ENCODE results near the gene PLCL2.
"Not testable (repeated sequence)": the region's sequence is repeated elsewhere in the genome, so short reads cannot be mapped to it uniquely, and the experiment has no call there.

Gene PLCL2

GRCh38 chr3:16961621-16962205 is 77.0 kb downstream of the PLCL2 start:
- DNase-seq (ENCODE audit: low spot score), result no peak

DNA sequence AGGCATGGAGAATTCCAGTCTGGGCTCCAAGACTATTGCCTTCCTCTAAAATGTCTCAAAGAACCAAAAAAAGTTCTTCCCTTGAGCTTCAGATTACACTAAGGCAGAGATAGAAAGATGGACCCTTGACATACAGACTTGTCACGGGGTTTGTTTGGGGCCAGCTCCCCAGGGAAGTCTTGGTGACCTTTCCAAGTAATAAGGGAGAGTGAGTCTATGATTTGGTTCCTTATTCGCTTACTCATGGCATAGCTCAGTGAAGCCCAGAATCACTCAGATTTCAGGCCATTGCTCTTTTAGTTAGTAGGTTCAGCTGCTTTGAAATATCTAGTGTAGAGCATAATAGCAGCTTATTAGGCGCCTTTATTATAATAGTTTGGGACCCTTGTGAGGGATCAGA is 90.3 kb downstream of the PLCL2 start:
- no peak for DNase-seq (ENCODE audit: low spot score)

DNA sequence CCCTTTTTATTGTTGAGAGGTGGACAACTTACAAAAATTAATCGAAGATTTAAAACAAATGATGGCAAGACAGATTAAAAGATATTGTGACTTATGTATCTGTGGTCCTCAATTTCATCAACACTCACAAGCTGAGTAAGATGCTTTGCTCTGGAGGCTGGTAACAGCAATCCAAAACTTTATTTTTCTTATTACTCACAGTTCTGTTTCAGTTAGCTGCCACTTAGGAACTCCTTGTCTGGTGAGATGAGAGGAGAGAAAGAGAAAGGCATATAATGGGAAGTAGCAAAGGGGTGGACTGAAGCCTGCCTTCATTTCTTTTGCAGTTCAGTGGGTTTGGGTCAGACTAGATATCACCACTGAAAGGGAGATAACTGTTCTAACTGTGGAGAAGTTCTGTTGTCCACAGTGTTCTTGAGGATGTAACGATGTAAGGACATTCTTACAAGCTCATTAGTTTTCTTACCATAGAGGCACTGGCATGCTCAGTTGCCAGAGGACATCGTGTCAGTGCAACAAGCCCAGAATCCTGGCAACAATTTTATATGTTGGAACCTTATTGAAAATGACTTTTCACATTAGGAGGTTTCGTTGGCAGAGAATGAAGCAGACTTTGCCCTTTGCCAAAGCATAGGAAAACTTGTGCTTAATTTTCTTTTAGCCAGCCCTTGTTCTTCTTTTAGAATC is 93.6 kb downstream of the PLCL2 start:
- no peak for DNase-seq (ENCODE audit: low spot score)

DNA sequence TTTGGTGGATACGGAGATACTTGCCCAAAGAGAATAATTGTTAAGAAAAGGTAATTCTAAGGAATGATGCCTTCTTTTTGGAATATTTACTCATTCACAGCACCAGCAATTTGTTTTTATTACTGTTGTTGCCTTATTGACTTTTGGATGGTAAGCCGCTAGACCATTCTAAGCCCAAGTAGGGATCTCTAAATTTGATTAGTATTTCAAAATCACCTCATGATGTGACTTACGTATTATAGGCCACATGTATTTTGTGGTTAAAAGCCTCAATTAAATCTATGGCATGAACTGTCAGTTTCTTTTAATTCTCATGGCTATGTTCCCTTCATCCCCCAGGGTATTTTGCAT is 94.1 kb downstream of the PLCL2 start:
- no peak for DNase-seq (ENCODE audit: low spot score)

- DNase-seq (ENCODE audit: low spot score), result not testable (repeated sequence)
These were observed 95.2 kb downstream of the PLCL2 start for GRCh38 chr3:16979769-16980515.

DNA sequence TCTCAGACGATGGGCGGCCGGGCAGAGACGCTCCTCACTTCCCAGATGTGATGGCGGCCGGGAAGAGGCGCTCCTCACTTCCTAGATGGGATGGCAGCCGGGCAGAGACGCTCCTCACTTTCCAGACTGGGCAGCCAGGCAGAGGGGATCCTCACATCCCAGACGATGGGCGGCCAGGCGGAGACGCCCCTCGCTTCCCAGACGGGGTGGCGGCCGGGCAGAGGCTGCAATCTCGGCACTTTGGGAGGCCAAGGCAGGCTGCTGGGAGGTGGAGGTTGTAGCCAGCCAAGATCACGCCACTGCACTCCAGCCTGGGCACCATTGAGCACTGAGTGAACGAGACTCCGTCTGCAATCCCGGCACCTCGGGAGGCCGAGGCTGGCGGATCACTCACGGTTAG is 95.8 kb downstream of the PLCL2 start:
- not testable (repeated sequence) for DNase-seq (ENCODE audit: low spot score)

GRCh38 chr3:16982460-16982859 is 97.7 kb downstream of the PLCL2 start:
- no peak for DNase-seq (ENCODE audit: low spot score)

GRCh38 chr3:16985608-16986007 is 100.9 kb downstream of the PLCL2 start:
- DNase-seq (ENCODE audit: low spot score), result no peak

GRCh38 chr3:16987141-16987540 is 102.4 kb downstream of the PLCL2 start:
- no peak for DNase-seq (ENCODE audit: low spot score)

GRCh38 chr3:16990163-16990562 is 105.4 kb downstream of the PLCL2 start:
- no peak for DNase-seq (ENCODE audit: low spot score)

GRCh38 chr3:16992198-16992597 is 107.4 kb downstream of the PLCL2 start:
- no peak for DNase-seq (ENCODE audit: low spot score)

- DNase-seq (ENCODE audit: low spot score), result no peak
These were observed 108.5 kb downstream of the PLCL2 start for GRCh38 chr3:16993227-16993626.

- no peak for DNase-seq (ENCODE audit: low spot score)
These were observed 110.2 kb downstream of the PLCL2 start for GRCh38 chr3:16994854-16995525.

- DNase-seq (ENCODE audit: low spot score), result no peak
These were observed 110.8 kb downstream of the PLCL2 start for GRCh38 chr3:16995601-16996000.

DNA sequence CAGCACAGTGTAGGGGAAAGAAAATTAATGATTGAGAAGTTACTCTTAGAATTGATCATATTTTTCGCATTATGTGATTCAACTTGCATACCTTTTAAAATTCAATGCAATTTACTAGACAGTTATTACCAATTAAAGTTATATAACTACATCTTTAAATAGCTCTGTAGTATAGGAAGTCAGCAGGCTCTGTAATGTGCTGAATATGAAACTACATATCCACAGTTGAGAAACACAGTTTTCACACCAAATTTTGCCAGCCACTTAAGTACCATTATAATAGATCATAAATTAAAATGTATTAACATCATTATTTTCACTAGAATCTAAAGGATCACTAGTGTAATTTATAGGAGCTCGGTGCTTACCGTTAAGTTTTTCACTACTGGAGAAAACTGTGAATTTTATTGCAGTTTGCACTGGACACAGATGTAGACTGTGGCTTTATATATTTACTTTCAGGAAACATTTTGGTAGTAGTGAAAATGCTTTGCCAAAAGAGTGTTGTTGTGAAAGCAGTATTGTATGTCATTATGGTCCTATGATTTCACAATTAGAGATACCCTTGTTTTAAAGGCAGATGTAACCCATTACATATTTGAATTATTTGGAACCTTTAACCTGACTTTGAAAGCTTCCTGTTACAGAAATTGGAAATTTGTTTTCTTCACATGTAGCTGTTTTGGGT is 113.6 kb downstream of the PLCL2 start:
- DNase-seq (ENCODE audit: low spot score), result no peak

GRCh38 chr3:16999161-16999560 is 114.4 kb downstream of the PLCL2 start:
- DNase-seq (ENCODE audit: low spot score), result no peak

GRCh38 chr3:16999871-17000270 is 115.1 kb downstream of the PLCL2 start:
- DNase-seq (ENCODE audit: low spot score), result no peak

DNA sequence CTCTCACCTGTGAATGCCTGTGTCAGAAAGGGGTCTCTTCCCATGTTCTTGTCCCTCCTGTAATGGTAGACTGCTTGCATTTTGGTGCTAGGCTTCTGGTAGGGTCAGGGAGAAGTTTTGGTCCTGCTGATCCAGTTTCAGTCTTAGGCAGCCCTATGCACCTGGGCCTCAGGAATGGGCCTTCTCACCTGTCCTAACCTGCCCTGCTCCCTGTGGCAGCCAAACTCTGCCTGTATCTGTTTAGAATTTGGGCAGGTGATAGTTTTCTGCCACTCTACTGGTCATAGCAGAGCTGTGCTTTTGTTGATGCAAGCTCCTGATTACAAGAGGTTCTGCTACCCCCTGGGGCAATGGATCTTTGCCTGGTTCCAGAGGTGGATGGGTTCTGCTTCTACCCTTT is 118.7 kb downstream of the PLCL2 start:
- DNase-seq (ENCODE audit: low spot score), result no peak

- no peak for DNase-seq (ENCODE audit: low spot score)
These were observed 121.5 kb downstream of the PLCL2 start for GRCh38 chr3:17006132-17006852.

DNA sequence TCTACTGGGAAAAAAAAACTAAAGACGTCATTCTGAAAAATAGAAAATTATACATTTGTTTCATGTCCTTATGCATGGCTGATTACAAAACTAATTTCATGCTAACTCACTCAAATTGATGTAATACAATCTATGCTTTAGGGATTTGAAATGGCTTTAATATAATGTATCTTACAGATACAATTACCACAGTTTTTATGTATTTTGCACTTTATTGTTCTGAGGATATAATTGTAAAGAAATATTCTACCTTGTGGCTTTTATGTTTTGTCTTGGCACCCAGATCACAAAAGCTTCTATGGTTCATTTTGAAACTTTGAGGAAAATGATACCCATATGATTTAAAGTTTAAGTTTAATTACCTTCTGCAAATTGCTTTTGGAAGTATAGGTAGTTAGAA is 122.5 kb downstream of the PLCL2 start:
- no peak for DNase-seq (ENCODE audit: low spot score)

DNA sequence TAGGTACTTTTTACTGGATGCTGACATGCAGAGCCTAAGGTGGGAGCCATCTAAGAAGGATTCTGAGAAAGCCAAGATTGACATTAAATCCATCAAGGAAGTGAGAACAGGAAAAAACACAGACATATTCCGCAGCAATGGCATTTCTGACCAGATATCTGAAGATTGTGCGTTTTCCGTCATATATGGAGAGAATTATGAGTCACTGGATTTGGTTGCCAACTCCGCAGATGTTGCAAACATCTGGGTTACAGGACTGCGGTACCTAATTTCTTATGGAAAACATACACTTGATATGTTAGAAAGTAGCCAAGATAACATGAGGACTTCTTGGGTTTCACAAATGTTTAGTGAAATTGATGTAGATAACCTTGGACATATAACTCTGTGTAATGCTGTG is 125.1 kb downstream of the PLCL2 start:
- DNase-seq (ENCODE audit: low spot score), result no peak
